NCI-H2196 (cell line): ENCODE measurements around the gene TTL.

Source experiments
- DNase-seq: peaks from one replicate; lab custom pipeline; 2025; ENCODE audit not compliant: unreplicated experiment; lab: John Stamatoyannopoulos, UW

TTL gene

GRCh38 chr2:112580084-112580483 is 98.1 kb downstream of the TTL start:
- no peak for DNase-seq

GRCh38 chr2:112582314-112582746 is 100.4 kb downstream of the TTL start:
- peak; percentile 58 for DNase-seq

- no peak for DNase-seq
Measured at GRCh38 chr2:112583497-112584133, 101.7 kb downstream of the TTL start.

GRCh38 chr2:112584134-112584890 is 102.4 kb downstream of the TTL start, which contains the start of gene CHCHD5:
Gene CHCHD5, plus strand, starts transcription at chr2:112584609. Its CDS starts 39 bp downstream, at chr2:112584648.
- DNase-seq, result peak; percentile 90

- no peak for DNase-seq
Measured at GRCh38 chr2:112584891-112585250, 102.9 kb downstream of the TTL start.

GRCh38 chr2:112585400-112585799 is 103.4 kb downstream of the TTL start:
- DNase-seq, result no peak

GRCh38 chr2:112585873-112586464 is 104.0 kb downstream of the TTL start:
- DNase-seq, result no peak

GRCh38 chr2:112588611-112589045 is 106.7 kb downstream of the TTL start:
- peak; percentile 89 for DNase-seq
